IPS DF 4.7 (cell line): ENCODE measurements around the gene GYG1.
A peak's percentile ranks its signal among the peaks of the same experiment; 100 is the strongest.

Experiments used
- DNase-seq: peaks from one replicate; pipeline ENCODE4 v3.0.0-alpha.2; 2013; ENCODE audit warnings: low spot score; ENCODE audit errors: extremely low read depth

The GYG1 gene

DNA sequence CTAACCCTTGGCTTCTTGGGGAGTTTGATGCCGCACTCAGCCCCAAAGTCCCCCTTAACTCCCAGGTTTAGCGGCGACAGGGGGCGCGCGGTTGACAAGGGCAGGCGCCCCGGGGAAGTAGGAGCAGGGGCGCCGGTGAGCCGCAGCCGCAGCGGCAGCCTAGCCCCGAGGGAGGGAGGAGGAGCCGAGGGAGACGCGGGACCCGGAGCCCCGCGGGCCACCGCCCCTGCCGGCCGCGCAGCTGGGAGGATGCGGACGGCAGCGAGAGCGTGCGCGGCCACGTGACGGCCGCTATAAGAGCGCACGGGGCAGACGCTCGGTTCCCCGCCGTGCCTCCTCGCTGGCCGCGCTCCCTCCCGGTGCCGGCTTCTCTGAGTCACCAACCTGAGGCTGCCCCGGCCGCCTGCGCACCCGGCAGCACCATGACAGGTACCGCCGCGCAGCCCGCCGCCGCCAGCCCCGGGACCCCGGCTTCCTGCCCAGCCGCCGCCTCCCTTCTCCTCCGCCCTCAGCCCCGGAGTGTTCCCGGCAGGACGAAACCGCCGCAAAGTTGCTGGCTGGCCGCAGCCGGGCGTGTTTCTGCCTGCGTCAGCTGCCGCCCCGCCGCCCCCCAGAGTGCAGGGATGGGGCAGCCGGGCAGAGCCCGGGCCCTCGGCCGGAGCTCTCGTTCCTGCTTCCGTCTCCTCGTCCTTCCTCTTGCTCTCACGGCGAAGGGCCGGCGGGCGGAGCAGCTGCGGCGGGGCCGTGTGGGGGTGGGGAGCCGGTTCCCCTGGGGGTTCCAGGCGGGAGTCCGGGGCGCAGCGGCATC lies at the start of gene GYG1:
GYG1 (plus strand) TSS at position 322 of the 808 bp plus-strand sequence; CDS start at position 423, 101 bp downstream.
- DNase-seq: peak; percentile 30

DNA sequence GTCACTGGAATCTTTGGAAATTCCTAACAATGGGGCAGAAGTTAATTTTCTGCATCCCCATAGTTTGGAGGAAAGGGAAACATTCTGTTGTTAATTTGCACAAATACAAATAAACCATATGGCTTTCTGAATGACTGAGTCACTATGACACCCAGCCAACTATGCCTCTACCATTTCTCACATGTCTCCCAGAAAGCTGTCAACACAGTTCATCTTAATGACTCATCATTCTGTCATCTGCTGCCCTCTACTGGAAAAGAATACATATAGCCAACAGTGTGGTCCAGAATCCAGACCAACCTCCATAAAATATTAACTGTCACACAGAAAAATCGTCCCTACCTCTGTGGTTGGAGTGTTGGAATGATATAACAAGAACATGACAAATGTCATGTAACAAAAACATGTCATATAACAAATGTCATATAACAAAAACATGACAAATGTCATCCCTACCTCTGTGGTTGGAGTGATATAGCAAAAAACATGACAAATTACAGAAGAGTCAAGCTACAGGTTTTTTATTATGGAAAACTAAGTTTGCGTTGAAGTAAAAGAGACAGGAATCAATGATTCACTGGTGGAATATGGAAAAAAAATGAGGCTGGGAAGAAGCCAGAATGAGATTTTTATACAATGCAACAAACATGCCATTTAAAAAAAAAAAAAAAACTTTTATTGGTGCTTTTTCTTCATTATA lies 47.7 kb upstream of the GYG1 start:
- DNase-seq: no peak

DNA sequence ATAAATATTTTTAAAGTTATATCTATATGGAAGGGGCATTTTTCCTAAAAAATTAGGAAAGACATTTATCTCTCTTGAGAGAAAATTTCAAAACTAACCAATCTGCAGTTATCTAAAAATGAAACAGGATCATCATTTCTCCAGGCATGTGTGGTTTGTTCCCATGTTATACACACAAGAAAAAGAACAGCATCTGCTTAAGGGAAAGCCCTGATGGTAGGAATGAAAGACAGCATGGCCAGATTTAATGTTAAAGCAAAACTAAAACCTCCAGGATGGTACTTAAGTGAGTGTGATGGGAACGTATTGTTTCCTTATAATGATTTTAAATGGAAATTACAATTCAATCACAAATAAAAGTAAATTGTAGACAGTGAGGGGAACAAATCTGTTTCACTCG lies 46.2 kb upstream of the GYG1 start:
- no peak for DNase-seq

DNA sequence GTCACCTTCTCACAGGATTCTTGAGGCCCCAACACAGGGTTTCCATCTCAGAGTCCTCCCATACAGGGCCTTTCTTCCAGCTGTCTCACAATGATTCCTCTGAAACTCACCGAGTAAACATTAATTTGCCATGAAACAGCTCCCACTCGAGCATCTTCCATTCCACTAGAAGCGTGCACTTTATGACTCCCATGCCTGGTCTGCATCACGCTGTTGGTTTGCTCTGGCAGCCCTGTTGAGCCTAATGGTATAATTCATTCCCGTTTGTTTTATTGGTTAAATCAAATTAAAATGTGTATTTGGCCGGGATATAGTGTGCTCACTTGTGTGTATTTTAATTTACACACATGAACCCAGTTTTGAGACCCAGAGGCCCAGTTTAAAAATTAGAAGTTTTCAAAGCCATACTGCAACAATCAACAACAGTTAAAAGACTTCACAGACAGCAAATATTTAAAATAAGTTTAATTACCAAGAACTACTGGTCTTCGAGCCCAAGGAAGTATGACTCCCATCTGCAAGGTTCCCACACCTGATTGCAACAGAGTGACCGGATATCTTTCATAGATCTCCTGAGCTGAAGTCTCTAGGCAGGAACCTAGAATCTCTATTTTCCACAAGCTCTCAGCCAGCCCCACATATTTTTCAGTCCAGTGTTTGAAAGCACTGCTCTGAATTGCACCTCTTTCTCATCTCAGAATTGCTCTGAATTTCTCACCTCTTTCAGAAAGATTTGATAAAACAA lies 42.3 kb upstream of the GYG1 start:
- no peak for DNase-seq

DNA sequence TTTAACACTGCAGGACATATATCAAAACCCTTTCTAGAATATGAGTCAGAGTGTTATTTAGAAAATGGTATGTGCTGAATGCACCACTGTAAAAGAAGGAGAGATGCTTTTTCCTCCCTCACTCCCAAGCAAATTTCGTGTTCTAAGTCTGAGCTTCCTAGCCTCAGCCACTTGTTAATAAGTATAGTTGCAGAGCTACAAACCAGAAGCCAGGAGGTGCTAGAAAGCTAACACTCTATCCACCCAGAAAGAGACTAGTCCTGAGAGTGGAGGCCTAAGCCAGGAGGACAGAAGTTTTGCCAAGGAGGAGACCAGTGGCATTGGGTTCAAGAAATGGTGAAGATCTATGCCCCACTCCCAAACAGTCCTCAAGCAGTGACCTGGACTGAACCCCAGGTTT lies 40.5 kb upstream of the GYG1 start:
- no peak for DNase-seq

- DNase-seq: no peak
These were observed 39.6 kb upstream of the GYG1 start for GRCh38 chr3:148951599-148952361.

GRCh38 chr3:148953094-148953493 lies 38.2 kb upstream of the GYG1 start:
- DNase-seq: no peak

- no peak for DNase-seq
These were observed 36.4 kb upstream of the GYG1 start for GRCh38 chr3:148954981-148955380.

- DNase-seq: no peak
These were observed 35.6 kb upstream of the GYG1 start for GRCh38 chr3:148955544-148956346.

- DNase-seq: peak; percentile 76
These were observed 33.8 kb upstream of the GYG1 start for GRCh38 chr3:148957586-148957985.

DNA sequence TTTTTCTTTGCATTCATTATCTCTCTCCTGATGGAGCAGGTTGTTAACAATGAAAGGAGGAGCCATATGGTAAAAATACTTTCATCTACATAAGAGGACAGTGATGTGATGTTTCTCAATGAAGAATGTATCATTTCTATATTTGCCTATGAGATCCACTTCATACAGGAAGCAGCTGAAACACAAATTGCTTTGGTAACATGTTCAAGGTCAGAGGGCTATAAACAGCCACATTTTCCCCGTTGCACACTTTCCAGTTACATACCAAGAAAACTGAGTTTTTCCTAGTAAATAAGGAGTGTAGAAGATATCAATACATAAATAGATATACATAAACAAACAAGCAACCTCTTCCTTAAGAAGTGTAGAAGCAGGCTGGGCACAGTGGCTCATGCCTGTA lies 32.6 kb upstream of the GYG1 start:
- DNase-seq: no peak

- no peak for DNase-seq
These were observed 28.8 kb upstream of the GYG1 start for GRCh38 chr3:148962513-148962912.

GRCh38 chr3:148964809-148965208 lies 26.5 kb upstream of the GYG1 start:
- no peak for DNase-seq

DNA sequence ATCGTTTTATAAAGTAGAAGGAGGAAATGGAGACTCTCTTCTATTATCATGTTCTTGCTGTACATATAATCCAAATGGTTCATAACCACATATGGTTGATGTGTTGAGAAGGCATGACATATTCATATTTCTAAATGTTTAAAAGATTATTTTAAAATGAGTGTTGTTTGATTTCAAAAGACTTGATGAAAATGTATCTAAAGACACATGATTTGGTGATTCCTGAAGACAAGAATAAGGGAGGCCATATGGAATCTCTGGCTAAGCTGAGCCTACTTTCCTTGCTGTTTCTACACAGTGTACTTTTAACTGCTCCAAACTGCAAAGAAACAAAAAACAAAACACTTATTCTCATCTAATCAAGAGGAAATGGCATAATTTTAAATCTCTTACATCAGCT lies 23.0 kb upstream of the GYG1 start:
- no peak for DNase-seq

GRCh38 chr3:148970271-148970670 lies 21.1 kb upstream of the GYG1 start:
- DNase-seq: no peak

DNA sequence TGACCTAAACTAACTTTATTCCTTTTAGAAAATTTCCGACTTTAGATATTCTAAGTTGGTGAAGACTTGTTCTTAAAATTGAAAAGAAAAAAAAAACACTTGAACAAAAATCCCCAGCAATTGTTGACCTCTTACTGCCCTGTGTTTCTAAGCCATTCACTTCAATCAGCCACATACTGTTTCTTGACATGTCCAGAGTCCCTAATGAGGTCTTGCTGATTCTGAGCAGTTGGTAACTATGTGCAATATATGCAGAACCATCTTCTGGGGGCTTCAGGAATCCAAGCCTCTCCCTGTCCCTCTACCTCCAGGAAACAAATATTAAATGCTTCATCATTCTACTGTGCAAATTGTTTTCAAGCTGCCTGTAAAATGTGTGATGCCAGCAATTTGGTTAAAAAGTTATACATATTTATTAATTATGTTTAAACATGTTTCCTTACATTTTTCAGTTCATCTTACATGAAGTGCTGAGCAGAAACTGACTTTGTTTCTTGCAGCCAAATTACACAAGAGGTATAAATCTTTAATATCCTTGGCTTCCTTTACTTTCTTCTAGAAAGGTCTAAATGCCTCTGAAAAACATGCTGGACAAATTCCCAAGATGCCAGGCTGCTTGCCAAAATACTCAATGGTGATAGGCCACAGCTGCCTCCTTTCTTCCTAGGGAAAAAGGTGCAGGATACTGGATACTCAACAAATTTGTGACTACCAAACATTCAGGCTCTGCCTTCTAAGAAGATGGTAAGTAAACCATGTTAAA lies 19.8 kb upstream of the GYG1 start:
- no peak for DNase-seq

DNA sequence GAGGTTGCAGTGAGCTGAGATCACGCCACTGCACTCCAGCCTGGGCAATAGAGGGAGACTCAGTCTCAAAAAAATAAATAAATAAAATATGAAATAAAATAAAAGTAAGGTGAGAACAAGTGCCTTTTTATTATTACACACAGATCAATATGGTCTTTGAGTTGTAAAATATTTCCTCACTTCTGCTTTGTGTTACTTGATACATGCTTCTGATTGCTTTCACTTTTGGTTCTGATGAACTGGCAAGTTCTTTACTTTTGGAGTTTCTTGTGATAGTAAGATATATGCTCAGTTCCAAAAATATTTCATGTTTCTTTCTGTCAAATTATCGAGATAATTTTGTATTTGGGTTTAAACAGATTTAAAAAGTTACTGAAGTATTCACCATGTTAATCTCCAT lies 16.6 kb upstream of the GYG1 start:
- no peak for DNase-seq

- no peak for DNase-seq
These were observed 16.1 kb upstream of the GYG1 start for GRCh38 chr3:148975248-148975647.

GRCh38 chr3:148975696-148976095 lies 15.6 kb upstream of the GYG1 start:
- no peak for DNase-seq

GRCh38 chr3:148981273-148981672 lies 10.1 kb upstream of the GYG1 start:
- DNase-seq: no peak
